ENCODE data around the gene FBXL19. TPM values are rescaled to one million over a fixed set of nuclear protein-coding genes. Genes with fewer than 3 reads are reported as not detected.
A peak's percentile ranks its signal among the peaks of the same experiment; 100 is the strongest.

The FBXL19 gene
- total RNA-seq, 2 donors from 2014 or later = 21.9 to 44.8 TPM

- DNase-seq = no peak
- no peaks in the 10 kb centered on the region for H3K9me3 ChIP-seq
- no peaks in the 10 kb centered on the region for H3K27me3 ChIP-seq
- no peak for TF ChIP-seq CTCF (IDR thresholded peaks at IDR 0.05)
- H3K9ac ChIP-seq (ENCODE audit: low read depth in 2 of 2, low read length in 2 of 2) = peak overlapping the region in 1 of 2 donors; percentile 86
- peak overlapping the region; percentile 47 for H3K4me3 ChIP-seq
- H3K27ac ChIP-seq = peak overlapping the region; percentile 91
- intact Hi-C loops (cut with DNase I) = loop anchor here (2.0 kb wide), 1 partner anchor 77 kb away; no protein-coding TSS in a partner anchor
- H3K4me1 ChIP-seq = no peaks in the 10 kb centered on the region
- no peaks in the 10 kb centered on the region for H3K36me3 ChIP-seq
Observed at GRCh38 chr16:30921459-30921747, 2.0 kb upstream of the FBXL19 start.

DNA sequence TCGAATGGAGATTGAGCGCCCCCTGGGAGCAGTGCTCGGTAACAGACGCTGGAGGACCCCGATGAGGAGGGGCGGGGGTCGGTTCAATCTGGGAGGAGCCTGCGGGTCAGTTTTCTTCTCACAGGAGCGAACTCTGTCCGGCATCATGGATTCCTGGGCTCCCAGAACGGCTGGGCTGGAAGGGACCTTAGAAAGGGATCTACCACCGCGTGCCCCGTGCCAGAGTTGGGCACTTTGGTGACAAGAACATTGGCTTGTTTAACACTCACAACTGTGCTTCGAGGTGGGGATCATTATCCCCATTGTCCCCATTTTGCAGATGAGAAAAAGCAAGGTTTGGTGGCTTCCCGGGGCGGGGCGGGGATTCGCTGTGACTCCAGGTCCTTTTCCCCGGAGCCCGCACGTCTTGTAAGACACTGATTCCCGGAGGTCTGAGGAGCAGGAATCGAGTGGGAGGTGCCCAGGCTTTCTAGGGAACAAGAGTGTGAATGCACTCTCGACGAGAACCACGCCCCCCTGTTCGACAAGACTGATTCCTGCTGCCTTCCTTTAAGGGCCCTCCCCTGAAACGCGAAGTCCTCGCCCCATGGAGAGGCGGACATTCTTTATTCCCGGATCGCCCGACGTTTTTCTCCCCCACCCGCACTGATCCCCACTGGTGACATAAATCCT is 1.5 kb upstream of the FBXL19 start:
- Histone ChIP-seq H3K9me3 (no peaks in the 10 kb centered on the region), H3K4me3 (peak overlapping the region; percentile 47), H3K27ac (peak overlapping the region; percentile 91), H3K9ac (ENCODE audit: low read depth in 2 of 2, low read length in 2 of 2) (peak overlapping the region; percentile 44 to 86), H3K27me3 (no peaks in the 10 kb centered on the region), H3K36me3 (no peaks in the 10 kb centered on the region), H3K4me1 (no peaks in the 10 kb centered on the region)
- intact Hi-C loops (cut with DNase I) = loop anchor here (2.0 kb wide), 1 partner anchor 77 kb away; no protein-coding TSS in a partner anchor
- peak; percentile 91 for TF ChIP-seq CTCF (IDR thresholded peaks at IDR 0.05)
- DNase-seq = peak; percentile 93

DNA sequence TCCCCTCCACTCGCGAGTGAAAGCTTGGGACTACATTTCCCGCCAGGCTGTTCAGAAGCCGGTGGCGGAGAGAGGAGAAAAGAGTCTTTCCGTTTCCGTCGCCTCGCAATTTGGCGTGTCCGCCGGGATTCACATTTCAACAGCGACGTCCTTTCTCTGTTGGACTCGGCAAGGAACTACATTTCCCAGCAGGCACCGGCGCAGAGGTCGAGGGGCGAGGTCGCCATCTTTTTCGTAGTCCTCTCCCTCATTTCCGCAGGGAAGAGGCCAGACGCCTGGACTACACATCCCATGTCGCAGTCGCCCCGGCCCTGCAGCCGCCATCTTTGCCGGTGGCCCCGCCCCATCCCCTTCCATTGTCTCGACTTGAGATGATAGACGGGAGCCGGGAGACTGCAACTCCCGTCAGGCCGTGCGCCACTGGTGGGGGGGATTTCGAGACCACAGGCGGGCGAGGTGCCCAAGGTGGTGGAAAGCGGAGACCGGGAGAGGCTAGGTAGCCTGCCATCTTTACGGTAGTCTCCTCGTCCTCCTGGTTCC is 882 bp upstream of the FBXL19 start:
- intact Hi-C loops (cut with DNase I) = no loop called here

DNA sequence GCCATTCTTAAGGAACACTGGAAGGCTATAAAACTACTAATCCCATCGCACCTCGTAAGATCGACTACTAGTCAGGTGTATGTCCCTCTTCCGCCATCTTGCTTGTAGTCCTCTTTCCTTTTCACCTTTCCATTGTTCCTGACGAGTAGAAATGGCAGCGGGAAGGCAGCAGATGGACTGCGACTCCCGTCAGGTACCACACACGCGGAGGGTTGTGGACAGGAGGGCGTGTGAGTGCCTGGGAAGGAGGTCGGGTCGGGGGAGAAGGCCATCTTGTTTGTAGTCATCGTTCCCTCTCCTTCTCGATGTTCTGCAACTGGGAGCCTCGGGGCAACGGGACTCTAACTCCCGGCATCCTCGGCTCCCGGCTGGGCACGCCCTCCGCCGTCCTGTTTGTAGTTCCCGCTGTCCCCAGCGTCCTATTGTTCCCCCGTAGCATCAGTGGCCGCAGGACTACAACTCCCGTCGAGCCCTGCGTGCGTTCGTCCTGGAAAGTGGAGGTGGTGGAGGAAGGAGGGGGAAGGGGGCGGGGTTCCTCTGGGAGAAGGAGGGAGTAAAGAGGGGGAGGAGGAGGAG is 324 bp upstream of the FBXL19 start:
- Histone ChIP-seq H3K4me3 (peak overlapping the region; percentile 75), H3K27ac (peak overlapping the region; percentile 91), H3K4me1 (no peaks in the 10 kb centered on the region), H3K9me3 (no peaks in the 10 kb centered on the region), H3K36me3 (no peaks in the 10 kb centered on the region), H3K9ac (ENCODE audit: low read depth in 2 of 2, low read length in 2 of 2) (peak overlapping the region; percentile 45 to 86), H3K27me3 (no peaks in the 10 kb centered on the region)
- intact Hi-C loops (cut with DNase I) = no loop called here
- peak; percentile 100 for DNase-seq
- no peak for TF ChIP-seq CTCF (IDR thresholded peaks at IDR 0.05)

More for the DNA sequence above, 882 bp upstream of the FBXL19 start:
- peak overlapping the region; percentile 47 for H3K4me3 ChIP-seq
- H3K36me3 ChIP-seq = no peaks in the 10 kb centered on the region
- DNase-seq = peak; percentile 100
- no peaks in the 10 kb centered on the region for H3K27me3 ChIP-seq
- no peak for TF ChIP-seq CTCF (IDR thresholded peaks at IDR 0.05)
- no peaks in the 10 kb centered on the region for H3K4me1 ChIP-seq
- peak overlapping the region; percentile 45 to 86 for H3K9ac ChIP-seq (ENCODE audit: low read depth in 2 of 2, low read length in 2 of 2)
- no peaks in the 10 kb centered on the region for H3K9me3 ChIP-seq
- H3K27ac ChIP-seq = peak overlapping the region; percentile 91

DNA sequence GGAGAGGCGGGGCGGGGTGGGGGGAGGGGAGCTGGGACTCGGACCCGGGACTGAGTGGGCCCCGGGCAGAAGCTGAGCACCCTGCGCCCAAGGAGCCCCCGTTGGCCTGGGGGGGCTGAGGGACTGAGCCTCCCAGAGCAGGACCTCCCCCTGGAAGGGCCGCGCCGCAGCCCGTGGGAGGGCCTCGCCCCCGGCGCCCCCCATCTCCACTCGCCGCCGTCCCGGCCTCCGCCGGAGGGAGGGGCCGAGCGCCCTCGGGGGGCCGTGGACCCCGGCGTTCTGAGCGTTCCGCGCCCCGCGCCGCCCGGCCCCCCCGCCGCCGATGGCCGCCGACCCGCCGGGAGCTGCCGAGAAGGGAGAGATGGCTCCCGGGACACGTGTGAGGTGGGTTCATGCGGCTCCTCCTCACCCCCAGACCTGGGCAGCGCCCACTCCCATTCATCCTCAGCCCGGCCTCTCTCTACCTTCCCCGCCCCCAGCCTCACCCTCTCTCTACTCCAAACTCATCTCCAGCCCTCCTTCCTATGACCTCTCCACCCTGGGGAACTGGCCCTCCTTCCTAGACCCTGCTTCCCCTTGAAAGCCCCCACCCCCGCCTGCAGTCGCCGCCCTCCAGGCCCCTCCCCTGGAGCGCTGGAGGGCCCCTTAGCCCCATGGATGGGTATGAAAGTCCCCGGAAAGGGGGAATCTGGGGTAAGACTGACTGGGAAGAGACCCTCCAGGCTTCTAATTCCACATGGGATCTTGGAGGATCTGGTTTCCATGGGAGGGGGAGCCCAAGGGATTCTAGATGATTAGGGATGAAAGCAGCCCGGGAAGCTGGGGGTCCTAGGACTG is 922 bp downstream of the FBXL19 start:
- intact Hi-C loops (cut with DNase I) = no loop called here
- Histone ChIP-seq H3K36me3 (no peaks in the 10 kb centered on the region), H3K27me3 (no peaks in the 10 kb centered on the region)

More for the DNA sequence above, 922 bp downstream of the FBXL19 start:
- Histone ChIP-seq H3K9ac (ENCODE audit: low read depth in 2 of 2, low read length in 2 of 2) (peak overlapping the region; percentile 46 to 68), H3K27ac (peak overlapping the region; percentile 53), H3K9me3 (no peaks in the 10 kb centered on the region), H3K4me3 (peak overlapping the region; percentile 75), H3K4me1 (no peaks in the 10 kb centered on the region)
- DNase-seq = peak; percentile 39
- TF ChIP-seq CTCF (IDR thresholded peaks at IDR 0.05) = no peak

Data from colonic mucosa (tissue), 4 donors.